CD4-positive, alpha-beta T cell treated with Interleukin-2 at 100 ng/mL for 4 hours (primary cell): ENCODE measurements around the gene KLB.
A peak's percentile ranks its signal among the peaks of the same experiment; 100 is the strongest.
"Not testable (repeated sequence)": the region's sequence is repeated elsewhere in the genome, so short reads cannot be mapped to it uniquely, and the experiment has no call there.

Source experiments
- DNase-seq: peaks from one replicate; pipeline ENCODE4 v3.0.0-alpha.2; 2020; ENCODE audit warnings: low spot score

KLB gene

GRCh38 chr4:39426728-39427127, 20.0 kb downstream of the KLB start:
- no peak for DNase-seq

GRCh38 chr4:39427520-39428114, 20.9 kb downstream of the KLB start:
- no peak for DNase-seq

DNA sequence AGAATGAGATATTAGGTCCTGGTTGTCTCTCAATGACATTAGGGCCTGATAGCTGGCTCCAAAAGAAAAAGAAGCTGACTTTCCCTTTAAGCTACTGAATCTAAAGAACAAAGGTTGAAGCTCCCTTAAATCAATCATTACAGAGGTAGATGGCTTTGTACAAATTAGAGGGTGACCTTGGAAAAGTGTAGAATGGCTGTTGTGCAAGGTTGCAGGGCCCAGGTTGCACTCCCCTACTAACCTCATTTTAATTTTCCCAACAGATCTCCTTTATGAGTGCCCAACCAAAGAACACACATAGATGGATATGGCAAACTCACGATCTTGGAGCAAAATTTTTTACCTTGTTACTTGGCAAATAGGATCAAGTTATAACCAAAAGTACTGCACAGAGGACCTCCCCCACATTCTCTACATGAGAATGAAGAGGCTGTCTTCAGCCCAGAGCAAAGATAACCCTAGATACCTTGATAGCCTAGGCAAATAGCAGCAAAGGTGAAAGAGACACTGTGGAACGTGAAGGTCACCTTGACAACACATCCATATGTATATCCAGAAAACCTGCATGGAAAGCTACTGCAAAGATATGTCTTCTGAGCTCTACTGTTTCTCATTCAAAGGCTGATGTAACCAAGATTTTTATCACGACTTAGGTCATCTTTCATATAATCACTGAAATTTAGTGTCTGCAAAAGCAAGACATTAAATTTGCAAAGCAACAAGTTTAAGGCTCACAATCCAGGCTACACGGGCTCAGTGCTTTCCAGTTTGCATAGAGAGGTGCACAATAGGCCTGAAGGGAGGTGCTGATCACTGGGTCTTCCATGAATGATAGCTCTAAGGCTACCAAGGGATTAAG, 23.0 kb downstream of the KLB start:
- DNase-seq = no peak

GRCh38 chr4:39433878-39434492, 27.3 kb downstream of the KLB start:
- no peak for DNase-seq

GRCh38 chr4:39435659-39436563, 29.2 kb downstream of the KLB start:
- no peak for DNase-seq

DNA sequence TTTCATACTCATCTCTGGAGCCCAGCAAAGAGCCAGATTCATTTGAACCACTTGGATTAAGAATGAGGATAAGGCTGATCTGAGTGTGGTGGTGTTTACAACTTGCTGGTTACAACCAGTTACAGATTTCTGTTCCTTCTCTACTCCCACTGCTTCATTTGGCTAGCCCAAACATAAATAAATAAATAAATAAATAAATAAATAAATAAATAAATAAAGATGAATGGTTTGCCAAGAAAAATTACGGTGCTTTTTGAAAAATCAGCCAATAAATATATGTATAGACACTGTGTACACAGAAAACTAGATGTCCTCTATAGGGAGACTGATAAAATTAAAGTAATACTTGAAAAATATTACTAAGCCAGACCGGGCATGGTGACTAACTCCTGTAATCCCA, 34.9 kb downstream of the KLB start:
- DNase-seq = no peak

GRCh38 chr4:39442998-39443397, 36.3 kb downstream of the KLB start:
- no peak for DNase-seq

- no peak for DNase-seq
These were observed 39.7 kb downstream of the KLB start for GRCh38 chr4:39446483-39446841.

- peak; percentile 31 for DNase-seq
These were observed 40.3 kb downstream of the KLB start for GRCh38 chr4:39446842-39447573.

- no peak for DNase-seq
These were observed 43.9 kb downstream of the KLB start for GRCh38 chr4:39450618-39451017.

GRCh38 chr4:39451423-39452023, 44.8 kb downstream of the KLB start:
- no peak for DNase-seq

GRCh38 chr4:39452153-39452859, 45.6 kb downstream of the KLB start:
- no peak for DNase-seq

DNA sequence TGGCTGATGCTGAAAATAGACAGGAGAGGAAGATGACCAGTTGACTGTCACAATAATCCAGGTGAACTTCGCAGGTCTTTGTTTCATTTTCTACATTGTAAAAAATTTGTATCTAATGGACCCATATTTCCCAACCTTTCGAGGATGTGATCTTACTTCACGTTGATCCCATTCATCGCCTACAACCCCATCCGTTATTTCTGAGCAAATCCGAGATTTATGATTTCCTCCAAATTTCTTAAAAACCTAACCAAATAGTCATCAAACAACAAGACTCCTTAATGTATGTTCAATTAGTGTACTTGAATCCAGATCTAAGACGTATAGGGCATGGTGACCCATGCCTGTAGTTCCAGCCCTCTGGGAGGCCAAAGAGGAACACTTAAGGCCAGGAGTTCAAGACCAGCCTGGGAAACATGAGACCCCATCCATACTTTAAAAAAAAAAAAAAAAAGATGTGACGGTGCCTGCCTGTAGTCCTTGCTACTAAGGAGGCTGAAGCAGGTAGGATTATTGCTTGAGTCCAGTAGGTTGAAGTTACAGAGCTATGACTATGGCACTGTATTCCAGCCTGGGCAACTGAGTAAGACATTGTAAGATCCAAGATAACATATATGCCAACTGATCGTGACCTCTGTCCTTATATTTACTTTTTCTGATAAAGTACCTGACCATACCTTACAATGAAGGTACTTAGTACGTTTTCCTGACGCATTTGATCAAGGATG, 46.3 kb downstream of the KLB start:
- no peak for DNase-seq

DNA sequence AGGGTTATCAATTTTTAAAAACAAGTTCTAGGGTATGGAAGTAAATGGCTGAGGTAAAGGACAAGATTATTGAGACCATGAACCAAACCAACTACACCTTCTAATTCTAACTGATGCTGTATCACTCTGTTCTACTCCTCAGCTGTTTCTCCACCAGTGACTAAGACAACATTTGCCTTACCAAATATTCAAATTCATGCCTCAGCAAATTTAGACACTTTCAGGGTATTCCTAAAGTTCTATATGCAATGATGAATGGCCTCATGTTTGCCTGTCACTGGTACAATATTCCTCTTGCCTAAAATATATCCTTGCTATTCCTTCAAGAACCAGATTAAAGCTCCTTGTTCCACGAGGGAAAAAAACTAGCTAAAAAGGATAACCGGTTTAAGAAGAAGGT, 47.0 kb downstream of the KLB start:
- DNase-seq = no peak

- no peak for DNase-seq
These were observed 48.8 kb downstream of the KLB start for GRCh38 chr4:39455486-39455885.

DNA sequence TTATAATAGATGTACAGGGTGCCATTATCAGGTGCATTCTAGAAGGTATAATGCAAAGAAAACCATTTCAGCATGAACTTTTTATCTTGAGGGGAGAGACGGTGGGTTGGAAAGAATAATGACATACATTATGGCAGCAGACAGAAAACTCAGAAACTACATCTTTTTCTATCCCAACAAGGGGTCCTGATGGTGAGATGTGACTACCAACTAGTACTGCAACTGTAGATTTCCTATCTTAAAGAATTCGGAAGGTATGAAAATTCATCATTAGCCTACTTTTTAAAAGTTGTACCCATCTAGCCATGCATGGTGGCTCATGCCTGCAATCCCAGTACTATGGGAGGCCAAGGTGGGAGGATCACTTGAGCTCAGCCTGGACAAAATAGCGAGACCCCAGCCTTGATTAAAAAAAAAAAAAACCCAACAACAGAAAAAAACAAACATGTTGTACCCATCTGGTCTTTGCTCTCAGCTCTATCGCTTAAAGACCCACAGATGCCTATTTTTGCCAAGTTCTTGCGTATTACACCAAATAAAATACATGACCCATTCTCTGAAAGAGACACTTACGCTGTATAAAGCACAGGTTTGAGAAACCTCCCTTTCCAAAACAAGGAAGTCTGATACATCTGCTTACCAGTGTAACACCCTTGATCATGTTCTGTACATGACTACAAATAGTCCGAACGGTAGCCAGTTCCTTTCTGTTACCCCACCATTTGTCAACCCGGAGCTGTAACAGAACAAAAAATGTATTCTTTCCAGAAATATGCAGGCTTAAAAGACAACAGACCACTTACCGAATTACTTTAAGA, 50.4 kb downstream of the KLB start:
- no peak for DNase-seq

GRCh38 chr4:39458161-39458504, 51.4 kb downstream of the KLB start:
- DNase-seq = not testable (repeated sequence)

DNA sequence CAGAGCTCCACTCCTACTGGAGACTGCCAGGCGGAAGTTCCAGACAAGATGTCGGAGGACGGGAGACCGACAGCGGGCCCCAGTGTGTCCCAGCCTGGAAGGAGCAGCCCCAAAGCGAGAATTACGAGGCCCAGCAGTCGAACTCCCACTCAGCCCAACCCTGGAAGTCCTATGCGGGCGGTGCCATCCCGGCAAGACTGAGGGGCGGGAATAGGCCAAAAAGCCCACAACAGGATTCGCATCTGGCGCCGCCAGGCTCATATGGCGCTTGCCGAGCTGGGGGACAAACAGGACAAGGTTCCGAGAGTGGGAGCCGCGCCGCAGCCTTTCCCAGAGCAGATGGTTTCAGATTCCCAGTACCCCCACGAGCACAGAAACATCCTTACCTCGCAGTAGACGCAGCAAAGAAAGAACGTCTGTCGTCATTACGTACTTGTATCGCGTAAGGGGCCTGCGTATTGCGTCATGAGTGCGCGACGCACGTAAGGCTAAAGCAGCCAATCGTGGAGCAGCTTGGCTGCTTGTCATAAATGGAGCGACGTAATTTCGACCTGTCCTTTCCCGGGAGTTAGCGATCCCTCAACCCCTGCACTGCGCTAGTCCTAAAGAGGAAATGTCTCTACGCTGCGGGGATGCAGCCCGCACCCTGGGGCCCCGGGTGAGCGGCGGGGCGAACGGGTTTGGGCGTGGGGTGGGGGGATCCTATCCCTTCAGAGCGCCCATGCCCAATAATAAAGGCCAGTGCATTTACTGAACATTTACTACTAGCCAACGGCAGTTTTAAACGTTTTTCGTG, 52.0 kb downstream of the KLB start, which contains the start of the genes LIAS and RPL9:
LIAS (plus strand) TSS at position 552 of the 796 bp plus-strand sequence; CDS start at position 614, 62 bp downstream.
RPL9 (minus strand) TSS at position 418 of the 796 bp plus-strand sequence. CDS start 483 bp downstream, outside the sequence.
- peak; percentile 96 for DNase-seq
